Measurements from ENCODE around the gene HEATR9.

HEATR9 gene

GRCh38 chr17:35868737-35869136, at the start of gene HEATR9:
Gene HEATR9, minus strand, starts transcription at chr17:35868891. Its CDS starts 149 bp downstream, at chr17:35868742.
- H3K27ac ChIP-seq, result no peak within 1 kb of the TSS

DNA sequence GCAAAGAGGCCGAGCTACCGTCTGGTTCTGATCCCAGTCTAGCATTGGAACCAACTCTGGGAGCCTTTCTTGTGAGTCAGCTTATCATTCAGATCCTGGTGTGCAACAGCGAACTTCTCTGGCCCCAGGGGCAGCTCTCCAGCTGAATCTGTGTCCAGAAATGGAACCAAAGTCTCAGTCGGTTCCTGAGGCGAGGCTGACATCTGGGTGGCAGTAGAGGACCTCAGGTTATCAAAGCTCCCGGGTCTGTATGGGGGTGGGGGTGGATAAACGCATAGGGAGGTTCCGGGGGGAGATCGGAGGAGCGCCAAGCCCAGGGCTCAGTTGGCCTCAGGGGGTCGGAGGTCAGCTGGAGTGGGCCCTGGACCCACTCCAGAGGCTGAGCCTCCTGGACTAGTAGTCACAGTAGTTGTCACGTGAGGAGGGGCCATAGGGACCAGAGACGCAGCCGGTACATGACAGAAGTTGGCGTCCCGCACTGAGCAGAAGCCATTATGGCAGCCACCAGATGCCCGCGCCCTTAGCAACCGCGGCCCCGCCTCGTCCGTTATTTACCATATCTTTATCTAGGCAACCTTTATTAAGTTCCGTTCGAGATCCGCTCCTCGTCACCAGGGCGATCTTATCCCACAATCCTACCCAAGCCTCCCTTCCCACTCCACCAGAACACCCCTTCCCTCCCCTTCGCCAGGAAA, 49.0 kb upstream of the HEATR9 start:
- Histone ChIP-seq H3K36me3 (no peaks in the 10 kb centered on the region), H3K4me1 (ENCODE audit: control insufficient read depth in 1 of 2, insufficient read depth in 1 of 2, low read depth in 1 of 2, low read length in 1 of 2) (no peaks in the 10 kb centered on the region), H3K9me3 (no peaks in the 10 kb centered on the region), H3K4me3 (ENCODE audit: low read depth in 1 of 2, low read length in 1 of 2) (no peak overlapping the region), H3K27me3 (no peaks in the 10 kb centered on the region), H3K27ac (no peak overlapping the region)
- TF ChIP-seq, protein P1, sequence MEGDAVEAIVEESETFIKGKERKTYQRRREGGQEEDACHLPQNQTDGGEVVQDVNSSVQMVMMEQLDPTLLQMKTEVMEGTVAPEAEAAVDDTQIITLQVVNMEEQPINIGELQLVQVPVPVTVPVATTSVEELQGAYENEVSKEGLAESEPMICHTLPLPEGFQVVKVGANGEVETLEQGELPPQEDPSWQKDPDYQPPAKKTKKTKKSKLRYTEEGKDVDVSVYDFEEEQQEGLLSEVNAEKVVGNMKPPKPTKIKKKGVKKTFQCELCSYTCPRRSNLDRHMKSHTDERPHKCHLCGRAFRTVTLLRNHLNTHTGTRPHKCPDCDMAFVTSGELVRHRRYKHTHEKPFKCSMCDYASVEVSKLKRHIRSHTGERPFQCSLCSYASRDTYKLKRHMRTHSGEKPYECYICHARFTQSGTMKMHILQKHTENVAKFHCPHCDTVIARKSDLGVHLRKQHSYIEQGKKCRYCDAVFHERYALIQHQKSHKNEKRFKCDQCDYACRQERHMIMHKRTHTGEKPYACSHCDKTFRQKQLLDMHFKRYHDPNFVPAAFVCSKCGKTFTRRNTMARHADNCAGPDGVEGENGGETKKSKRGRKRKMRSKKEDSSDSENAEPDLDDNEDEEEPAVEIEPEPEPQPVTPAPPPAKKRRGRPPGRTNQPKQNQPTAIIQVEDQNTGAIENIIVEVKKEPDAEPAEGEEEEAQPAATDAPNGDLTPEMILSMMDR (IDR thresholded peaks at IDR 0.05), result no peak

More at GRCh38 chr17:35868737-35869136, at the start of gene HEATR9:
- no peaks in the 10 kb centered on the region for H3K4me1 ChIP-seq (ENCODE audit: control insufficient read depth in 1 of 2, insufficient read depth in 1 of 2, low read depth in 1 of 2, low read length in 1 of 2)
- no peak within 1 kb of the TSS for H3K4me3 ChIP-seq (ENCODE audit: low read depth in 1 of 2, low read length in 1 of 2)
- H3K36me3 ChIP-seq, result no peaks in the 10 kb centered on the region
- H3K27me3 ChIP-seq, result no peaks in the 10 kb centered on the region
- H3K9me3 ChIP-seq, result no peaks in the 10 kb centered on the region
- TF ChIP-seq, protein P1 (IDR thresholded peaks at IDR 0.05), result no peak

DNA sequence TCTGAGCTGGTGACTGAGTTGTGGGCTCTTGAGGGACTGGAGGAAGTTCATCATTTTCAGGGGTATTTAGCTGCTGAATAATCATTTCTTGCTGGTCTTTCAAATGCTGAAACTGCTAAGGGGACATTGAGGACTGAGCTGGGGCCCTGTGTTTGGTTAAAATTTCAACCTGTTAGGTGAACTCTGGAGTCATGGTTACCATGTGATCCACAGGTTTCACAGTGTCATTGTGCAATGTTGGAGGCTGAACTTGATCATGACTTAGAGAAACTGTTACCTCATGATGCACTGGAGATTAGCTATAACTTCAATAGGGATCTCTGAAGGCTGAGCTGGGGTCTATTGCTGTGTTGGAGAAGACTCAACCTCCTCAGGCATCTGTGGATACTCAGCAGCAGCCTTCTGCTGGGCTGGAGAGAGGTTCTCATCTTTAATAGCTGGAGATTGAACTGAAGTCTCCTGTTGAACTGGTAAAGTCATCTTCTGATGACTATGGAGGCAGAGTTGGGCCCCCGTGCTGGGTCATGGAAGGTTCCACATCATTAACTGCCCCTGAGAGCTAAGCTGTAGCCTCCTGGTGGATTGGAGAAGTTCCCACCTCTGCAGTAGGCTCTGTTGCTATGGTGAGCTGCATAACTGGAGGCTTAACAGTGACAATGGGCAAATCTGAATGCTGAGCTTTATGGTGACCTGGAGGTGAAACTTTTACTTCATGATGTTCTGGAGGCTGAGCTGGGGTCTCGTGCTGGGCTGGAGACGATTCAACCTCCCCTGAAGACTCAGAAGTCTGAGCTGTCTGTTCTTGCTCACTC, 46.7 kb upstream of the HEATR9 start:
- Histone ChIP-seq H3K9me3 (no peaks in the 10 kb centered on the region), H3K4me1 (ENCODE audit: control insufficient read depth in 1 of 2, insufficient read depth in 1 of 2, low read depth in 1 of 2, low read length in 1 of 2) (no peaks in the 10 kb centered on the region), H3K27ac (no peak overlapping the region), H3K36me3 (no peaks in the 10 kb centered on the region), H3K4me3 (ENCODE audit: low read depth in 1 of 2, low read length in 1 of 2) (no peak overlapping the region), H3K27me3 (no peaks in the 10 kb centered on the region)
- TF ChIP-seq, protein P1 (IDR thresholded peaks at IDR 0.05), result no peak

GRCh38 chr17:35914354-35914753, 45.7 kb upstream of the HEATR9 start:
- TF ChIP-seq, protein P1 (IDR thresholded peaks at IDR 0.05), result no peak
- no peaks in the 10 kb centered on the region for H3K4me1 ChIP-seq (ENCODE audit: control insufficient read depth in 1 of 2, insufficient read depth in 1 of 2, low read depth in 1 of 2, low read length in 1 of 2)
- H3K27me3 ChIP-seq, result no peaks in the 10 kb centered on the region
- H3K36me3 ChIP-seq, result no peaks in the 10 kb centered on the region
- no peaks in the 10 kb centered on the region for H3K9me3 ChIP-seq
- H3K4me3 ChIP-seq (ENCODE audit: low read depth in 1 of 2, low read length in 1 of 2), result no peak overlapping the region
- no peak overlapping the region for H3K27ac ChIP-seq

DNA sequence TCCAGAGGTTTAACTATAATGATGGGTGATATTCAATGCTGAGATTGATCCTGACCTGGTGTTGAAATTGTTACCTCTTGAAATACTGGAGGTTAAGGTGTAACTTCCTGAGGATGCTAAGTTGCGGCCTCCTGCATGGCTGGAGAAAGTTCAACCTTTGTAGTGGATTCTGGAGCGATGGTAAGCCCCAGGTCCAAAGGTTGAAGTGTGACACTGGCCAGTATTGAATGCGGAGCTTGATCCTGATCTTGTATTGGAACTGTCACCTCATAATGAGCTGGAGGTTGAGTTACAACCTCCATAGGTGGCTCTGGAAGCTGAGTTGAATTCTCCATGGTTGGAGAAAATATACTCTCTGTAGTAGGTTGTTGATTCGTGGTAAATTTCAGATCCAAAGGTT, 44.9 kb upstream of the HEATR9 start:
- H3K27ac ChIP-seq, result no peak overlapping the region
- TF ChIP-seq, protein P1 (IDR thresholded peaks at IDR 0.05), result no peak
- no peak overlapping the region for H3K4me3 ChIP-seq (ENCODE audit: low read depth in 1 of 2, low read length in 1 of 2)
- H3K27me3 ChIP-seq, result no peaks in the 10 kb centered on the region
- no peaks in the 10 kb centered on the region for H3K4me1 ChIP-seq (ENCODE audit: control insufficient read depth in 1 of 2, insufficient read depth in 1 of 2, low read depth in 1 of 2, low read length in 1 of 2)
- no peaks in the 10 kb centered on the region for H3K36me3 ChIP-seq
- no peaks in the 10 kb centered on the region for H3K9me3 ChIP-seq

Measured in neutrophil (primary cell).